ENCODE measurements around the gene GNB1L.

Gene GNB1L

GRCh38 chr22:19849835-19850762 is 4.6 kb downstream of the GNB1L start:
- ATAC-seq = no peak
- no peak for TF ChIP-seq GLIS3 (CRISPR knock-in tag; IDR thresholded peaks at IDR 0.05)
- no peak for TF ChIP-seq BACH2 (CRISPR knock-in tag; IDR thresholded peaks at IDR 0.05; ENCODE audit: borderline replicate concordance)
- no peak for TF ChIP-seq SNAI2 (CRISPR knock-in tag; IDR thresholded peaks at IDR 0.05)
- TF ChIP-seq ISL1 (CRISPR knock-in tag; IDR thresholded peaks at IDR 0.05) = no peak
- TF ChIP-seq ZC3H10 (CRISPR knock-in tag; IDR thresholded peaks at IDR 0.05) = no peak
- TF ChIP-seq PPARA (CRISPR knock-in tag; IDR thresholded peaks at IDR 0.05; ENCODE audit: borderline replicate concordance) = no peak
- TF ChIP-seq ZNF565 (CRISPR knock-in tag; conservative IDR thresholded peaks at IDR 0.05; ENCODE audit: low read depth) = no peak
- TF ChIP-seq CSDC2 (CRISPR knock-in tag; IDR thresholded peaks at IDR 0.05) = no peak
- no peak for TF ChIP-seq TOX (CRISPR knock-in tag; IDR thresholded peaks at IDR 0.05; ENCODE audit: borderline replicate concordance)

- no peak for ATAC-seq
- no peak for TF ChIP-seq ISL1 (CRISPR knock-in tag; IDR thresholded peaks at IDR 0.05)
- no peak for TF ChIP-seq ZNF70 (CRISPR knock-in tag; IDR thresholded peaks at IDR 0.05)
- no peak for TF ChIP-seq BACH2 (CRISPR knock-in tag; IDR thresholded peaks at IDR 0.05; ENCODE audit: borderline replicate concordance)
- TF ChIP-seq TCF4 (CRISPR knock-in tag; IDR thresholded peaks at IDR 0.05; ENCODE audit: borderline replicate concordance) = no peak
- no peak for TF ChIP-seq ZNF565 (CRISPR knock-in tag; conservative IDR thresholded peaks at IDR 0.05; ENCODE audit: low read depth)
- TF ChIP-seq TOX (CRISPR knock-in tag; IDR thresholded peaks at IDR 0.05; ENCODE audit: borderline replicate concordance) = no peak
- no peak for TF ChIP-seq PATZ1 (CRISPR knock-in tag; IDR thresholded peaks at IDR 0.05; ENCODE audit: borderline replicate concordance)
- TF ChIP-seq GLIS3 (CRISPR knock-in tag; IDR thresholded peaks at IDR 0.05) = no peak
- TF ChIP-seq ZFP30 (CRISPR knock-in tag; IDR thresholded peaks at IDR 0.05) = no peak
- no peak for TF ChIP-seq CSDC2 (CRISPR knock-in tag; IDR thresholded peaks at IDR 0.05)
- no peak for TF ChIP-seq POU6F1 (CRISPR knock-in tag; IDR thresholded peaks at IDR 0.05; ENCODE audit: borderline replicate concordance, low read depth)
- TF ChIP-seq CREB5 (CRISPR knock-in tag; IDR thresholded peaks at IDR 0.05; ENCODE audit: low read depth) = no peak
These were observed 6.1 kb downstream of the GNB1L start for GRCh38 chr22:19848298-19849224.

GRCh38 chr22:19847345-19847632 is 7.4 kb downstream of the GNB1L start:
- TF ChIP-seq ARNTL (CRISPR knock-in tag; IDR thresholded peaks at IDR 0.05; ENCODE audit: borderline replicate concordance, low read depth) (no peak), CREB5 (CRISPR knock-in tag; IDR thresholded peaks at IDR 0.05; ENCODE audit: low read depth) (no peak), ZFP3 (CRISPR knock-in tag; IDR thresholded peaks at IDR 0.05) (no peak), OSR1 (CRISPR knock-in tag; IDR thresholded peaks at IDR 0.05) (no peak), CSRNP3 (CRISPR knock-in tag; IDR thresholded peaks at IDR 0.05) (no peak), CSDC2 (CRISPR knock-in tag; IDR thresholded peaks at IDR 0.05) (no peak), TSHZ2 (CRISPR knock-in tag; IDR thresholded peaks at IDR 0.05) (no peak)
- ATAC-seq = no peak

All from SK-N-SH treated with all-trans-retinoic acid at 6 μM for 48 hours (cell line).